ENCODE results near the gene MALAT1. TPM values are rescaled to one million over a fixed set of nuclear protein-coding genes. Genes with fewer than 3 reads are reported as not detected.

The MALAT1 gene
- total and polyA plus RNA-seq, 2 of the 8 experiments (the other 6 are each of a cell fraction or from before 2014, with no cell fraction given): 115 to 984 TPM

DNA sequence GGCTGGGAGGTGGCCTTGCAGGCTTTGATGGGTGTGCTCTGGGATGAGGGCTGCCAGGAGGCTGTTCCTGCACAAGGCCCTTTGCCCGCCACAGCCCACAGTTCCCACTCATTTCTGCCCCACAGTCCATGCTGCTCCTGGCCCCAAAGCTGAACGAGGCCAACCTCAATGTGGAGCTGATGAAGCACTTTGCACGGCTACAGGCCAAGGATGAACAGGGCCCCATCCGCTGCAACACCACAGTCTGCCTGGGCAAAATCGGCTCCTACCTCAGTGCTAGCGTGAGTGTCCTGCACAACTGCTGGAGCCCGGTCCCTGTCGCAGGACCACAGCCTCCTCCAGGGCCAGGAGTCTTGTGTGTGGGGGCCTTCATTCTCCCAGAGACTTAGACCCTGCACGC is 36.3 kb downstream of the MALAT1 start:
- Histone ChIP-seq H3K9ac (replicated peaks in 1 of 4; ENCODE audit: extremely low read depth in 1 of 4, low read depth in 3 of 4, low read length in 3 of 4) (no peak overlapping the region), H4K91ac (replicated peaks; ENCODE audit: insufficient read length, low read length) (no peak overlapping the region), H3K4me3 (ENCODE audit: extremely low read depth in 1 of 4, insufficient read depth in 2 of 4, low read depth in 3 of 4, low read length in 4 of 4) (no peak overlapping the region), H3K23me2 (ENCODE audit: low read depth, low read length) (peaks cover 10% of the 10 kb centered on the region), H2AFZ (ENCODE audit: low read length) (no peak overlapping the region), H3K27ac (ENCODE audit: low read depth, low read length) (no peak overlapping the region), H3K4me2 (ENCODE audit: insufficient read depth in 1 of 2, low read depth in 2 of 2, low read length in 2 of 2) (no peak overlapping the region), H2BK5ac (ENCODE audit: low read depth, low read length) (no peak overlapping the region), H4K5ac (ENCODE audit: insufficient read length, low read depth, low read length) (no peak overlapping the region), H3K4ac (replicated peaks; ENCODE audit: insufficient read length, low read depth, low read length) (no peak overlapping the region), H3K9me3 (ENCODE audit: insufficient read depth in 2 of 2, low read depth in 1 of 2, low read length in 1 of 2) (no peaks in the 10 kb centered on the region), H3K79me2 (ENCODE audit: control insufficient read depth in 1 of 2, insufficient read depth in 2 of 2, low read length in 2 of 2) (no peaks in the 10 kb centered on the region), H2AK5ac (ENCODE audit: low read depth, low read length) (no peak overlapping the region), H3K36me3 (ENCODE audit: control insufficient read depth in 2 of 4, insufficient read depth in 4 of 4, low read length in 3 of 4) (peaks cover 6 to 20% (median 17%) of the 10 kb centered on the region in 4 experiments), H3K18ac (ENCODE audit: extremely low read depth, low read length) (no peak overlapping the region), H2BK12ac (ENCODE audit: low read depth, low read length) (no peak overlapping the region), H2BK15ac (ENCODE audit: low read length) (no peak overlapping the region), H2BK20ac (ENCODE audit: low read length) (no peak overlapping the region), H3K27me3 (replicated peaks in 1 of 4; ENCODE audit: control insufficient read depth in 3 of 4, extremely low read depth in 1 of 4, insufficient read depth in 3 of 4, low read length in 3 of 4) (peaks cover 0 to 20% (median 11%) of the 10 kb centered on the region in 4 experiments; a peak in 5 of 7 replicates), H3K79me1 (ENCODE audit: low read depth, low read length) (no peaks in the 10 kb centered on the region; the same call in 1 of the 2 replicates), H4K8ac (ENCODE audit: extremely low read depth, insufficient read depth, low read length) (no peak overlapping the region), H3K4me1 (replicated peaks in 1 of 4; ENCODE audit: control insufficient read depth in 3 of 4, insufficient read depth in 4 of 4, low read length in 3 of 4) (peaks cover 0 to 6% (median 1%) of the 10 kb centered on the region in 4 experiments; a peak in 5 of 7 replicates), H4K20me1 (replicated peaks in 1 of 2; ENCODE audit: control insufficient read depth in 1 of 2, insufficient read depth in 2 of 2, low read length in 2 of 2) (peaks cover 3 to 21% of the 10 kb centered on the region in 2 experiments), H3K14ac (ENCODE audit: insufficient read length) (no peak overlapping the region), H3K23ac (ENCODE audit: insufficient read length) (no peak overlapping the region), H2BK120ac (replicated peaks; ENCODE audit: low read depth, low read length) (no peak overlapping the region), H3K56ac (replicated peaks; ENCODE audit: insufficient read length, low read depth, low read length) (no peak overlapping the region)
- no peak for DNase-seq (ENCODE audit: low read depth in 1 of 2, low spot score in 2 of 2)
- CTCF ChIA-PET (ENCODE audit: partially characterized antibody): interaction anchor here (1.5 kb wide), 2 partner anchors 11 to 17 kb away, joined by 3 to 4 read pairs; no protein-coding TSS in a partner anchor
- WGBS, 2 experiments (ENCODE audit: extremely low coverage in 1 of 2, insufficient coverage in 1 of 2, insufficient read length in 1 of 2, insufficient replicate concordance in 2 of 2, low coverage in 1 of 2, low lambda C conversion rate in 2 of 2, missing lambda C conversion rate in 1 of 2): 91% methylated on average over 9 of the region's 9 CpGs; no CpG with 5 or more reads in 1 of the 2 experiments
- no peak for FAIRE-seq
- POLR2A ChIA-PET (ENCODE audit: partially characterized antibody): interaction anchor here (1.1 to 1.5 kb wide), 2 partner anchors 9 to 37 kb away, joined by 3 read pairs; partner anchors contain the start of gene MALAT1
- no peak for TF ChIP-seq HDAC6 (IDR thresholded peaks at IDR 0.05; ENCODE audit: low read depth, low read length)
- no peak for TF ChIP-seq SP2 (IDR thresholded peaks at IDR 0.05; ENCODE audit: low read length)
- no peak for TF ChIP-seq NANOG (IDR thresholded peaks at IDR 0.05; ENCODE audit: insufficient read depth, low read depth, low read length, poor library complexity, severe bottlenecking)
- TF ChIP-seq RAD21 (IDR thresholded peaks at IDR 0.05 in 1 of 2, conservative IDR thresholded peaks at IDR 0.05 in 1 of 2; ENCODE audit: low read depth in 2 of 2, low read length in 2 of 2): no peak
- no peak for TF ChIP-seq EP300 (IDR thresholded peaks at IDR 0.05; ENCODE audit: borderline replicate concordance in 1 of 2, low read depth in 2 of 2, low read length in 2 of 2)
- TF ChIP-seq CHD2 (IDR thresholded peaks at IDR 0.05; ENCODE audit: low read length): no peak
- no peak for TF ChIP-seq RNF2 (IDR thresholded peaks at IDR 0.05; ENCODE audit: borderline replicate concordance, low read depth, low read length, missing control alignments, poor library complexity, severe bottlenecking)
- TF ChIP-seq EZH2 (IDR thresholded peaks at IDR 0.05; ENCODE audit: low read depth, low read length, severe bottlenecking): no peak
- TF ChIP-seq KDM4A (IDR thresholded peaks at IDR 0.05; ENCODE audit: low read depth, low read length, severe bottlenecking): no peak
- TF ChIP-seq PHF8 (conservative IDR thresholded peaks at IDR 0.05; ENCODE audit: low read depth, low read length): no peak
- TF ChIP-seq, protein P1, sequence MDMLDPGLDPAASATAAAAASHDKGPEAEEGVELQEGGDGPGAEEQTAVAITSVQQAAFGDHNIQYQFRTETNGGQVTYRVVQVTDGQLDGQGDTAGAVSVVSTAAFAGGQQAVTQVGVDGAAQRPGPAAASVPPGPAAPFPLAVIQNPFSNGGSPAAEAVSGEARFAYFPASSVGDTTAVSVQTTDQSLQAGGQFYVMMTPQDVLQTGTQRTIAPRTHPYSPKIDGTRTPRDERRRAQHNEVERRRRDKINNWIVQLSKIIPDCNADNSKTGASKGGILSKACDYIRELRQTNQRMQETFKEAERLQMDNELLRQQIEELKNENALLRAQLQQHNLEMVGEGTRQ (IDR thresholded peaks at IDR 0.05; ENCODE audit: low read length): no peak
